ENCODE measurements around the gene RBPJ.
"Not testable (repeated sequence)": the region's sequence is repeated elsewhere in the genome, so short reads cannot be mapped to it uniquely, and the experiment has no call there.

The RBPJ gene

DNA sequence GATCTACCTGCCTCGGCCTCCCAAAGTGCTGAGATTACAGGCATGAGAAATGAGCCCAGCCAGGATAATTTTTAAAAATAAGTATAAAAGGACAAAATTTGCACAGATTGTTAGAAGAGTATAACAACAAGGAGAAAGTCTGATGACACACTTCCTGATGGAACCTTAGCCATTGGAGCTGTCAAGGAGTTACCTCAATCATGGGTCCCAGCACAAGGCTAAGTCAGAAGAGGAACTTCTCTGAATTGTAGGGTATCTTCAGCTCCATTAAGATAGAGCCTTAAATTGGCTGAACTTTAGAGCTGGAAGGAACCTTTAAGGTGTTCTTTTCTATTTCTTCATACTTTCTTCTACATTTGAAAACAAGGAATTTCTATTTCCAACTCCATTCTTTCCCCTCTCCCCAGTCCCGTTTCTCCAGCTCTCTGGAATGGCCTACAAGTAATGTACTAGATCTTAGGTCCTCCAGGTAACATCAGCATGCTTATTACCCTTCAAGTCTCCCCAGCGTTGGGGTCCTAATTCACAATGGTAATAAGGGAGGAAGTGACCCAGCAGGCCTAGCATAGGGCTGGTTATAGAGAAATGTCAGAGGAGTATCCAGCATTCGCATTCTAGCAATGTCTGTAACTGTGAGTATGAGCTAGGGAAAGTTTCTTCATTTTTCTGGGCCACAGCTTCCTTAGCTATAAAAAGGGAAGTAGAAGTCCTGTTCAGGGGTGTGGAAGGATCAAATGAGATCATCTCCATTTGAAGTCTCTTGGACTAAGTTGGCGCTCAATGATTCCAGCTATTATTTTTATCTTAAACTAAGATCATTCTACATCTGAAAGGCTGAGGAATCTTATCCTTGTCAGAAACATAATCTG lies 18.5 kb upstream of the RBPJ start:
- DNase-seq = no peak

DNA sequence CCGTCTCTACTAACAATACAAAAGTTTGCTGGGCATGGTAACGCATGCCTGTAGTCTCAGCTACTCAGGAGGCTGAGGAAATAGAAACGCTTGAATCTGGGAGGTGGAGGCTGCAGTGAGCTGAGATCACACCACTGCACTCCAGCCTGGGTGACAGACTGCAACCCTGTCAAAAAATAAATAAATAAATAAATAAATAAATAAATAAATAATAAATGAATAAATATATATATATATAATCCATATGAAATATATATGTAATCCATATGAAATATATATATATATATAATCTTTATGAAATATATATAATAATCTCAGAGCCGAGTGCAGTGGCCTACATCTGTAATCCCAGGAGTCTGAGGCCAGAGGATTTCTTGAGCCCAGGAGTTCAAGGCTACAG lies 17.8 kb upstream of the RBPJ start:
- DNase-seq = no peak

DNA sequence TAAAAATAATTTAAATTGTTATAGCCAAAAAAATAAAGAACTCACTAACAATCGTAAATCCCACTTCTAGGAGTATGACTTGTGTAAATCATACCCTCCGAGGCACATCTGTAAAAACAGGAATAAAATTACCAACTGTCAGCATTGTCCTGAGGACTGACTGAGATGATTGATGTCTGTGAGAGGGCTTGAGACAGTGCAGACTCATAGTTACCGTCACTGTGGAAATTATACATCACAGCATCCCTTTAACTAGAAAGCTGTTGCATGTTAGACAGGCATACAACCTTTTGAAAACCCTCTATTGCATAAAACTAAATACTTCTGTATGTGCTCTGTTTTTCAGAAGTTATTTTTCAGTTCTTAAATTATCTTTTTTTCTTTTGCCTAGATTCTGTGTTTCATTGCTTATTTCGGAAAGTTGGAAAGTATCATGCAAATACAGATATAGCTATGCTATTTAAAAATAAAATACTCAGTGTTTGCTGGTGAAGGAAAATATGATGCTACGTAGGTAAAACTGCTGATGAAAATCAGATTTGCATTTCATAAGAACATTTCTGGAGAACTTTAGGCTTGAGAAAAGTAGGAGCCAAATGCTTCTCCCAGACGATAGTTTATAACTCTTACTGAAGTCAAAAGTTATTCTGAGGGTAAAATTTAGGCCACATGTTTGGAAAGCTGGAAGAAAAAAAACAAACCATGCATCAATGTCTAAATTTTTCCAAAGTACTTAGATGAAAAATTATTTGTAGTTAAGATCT lies 13.6 kb upstream of the RBPJ start:
- no peak for DNase-seq

DNA sequence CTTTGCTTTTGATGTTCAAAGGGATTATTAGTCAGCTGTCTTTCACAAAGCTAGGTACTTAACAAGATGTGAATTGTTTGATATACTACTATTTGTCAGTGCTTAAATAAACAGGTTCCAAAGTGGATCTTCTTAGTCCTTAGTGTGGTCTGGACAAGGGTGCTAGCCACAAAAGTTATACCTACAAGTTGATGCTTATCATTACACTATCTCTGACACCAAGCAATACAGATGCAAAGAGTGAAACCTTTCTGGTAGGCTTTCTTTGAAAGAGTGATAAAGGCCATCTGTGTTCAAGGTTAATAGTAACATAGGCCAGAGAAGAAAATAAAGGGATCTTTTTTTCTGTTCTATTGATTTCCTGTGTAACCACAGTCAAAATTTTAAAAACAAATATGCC lies 12.2 kb upstream of the RBPJ start:
- no peak for DNase-seq

DNA sequence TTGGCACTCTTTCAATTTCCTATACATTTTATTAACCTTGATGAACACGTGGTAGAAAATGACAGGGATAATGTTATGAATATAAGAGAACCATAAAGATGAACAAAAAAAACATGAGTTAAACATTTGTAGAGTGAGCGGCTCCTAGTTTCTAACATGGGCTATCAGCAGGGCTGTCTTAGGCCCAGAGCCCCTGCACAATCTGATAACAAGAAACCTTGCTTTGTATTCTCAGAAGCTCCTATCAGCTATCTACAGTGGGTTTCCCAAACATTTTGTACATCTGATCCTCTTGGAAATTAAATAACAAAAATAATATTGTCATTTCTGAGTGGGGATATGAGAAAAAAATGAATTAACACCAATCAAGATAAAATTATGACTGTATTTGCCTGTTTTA lies 10.6 kb upstream of the RBPJ start:
- DNase-seq = no peak

DNA sequence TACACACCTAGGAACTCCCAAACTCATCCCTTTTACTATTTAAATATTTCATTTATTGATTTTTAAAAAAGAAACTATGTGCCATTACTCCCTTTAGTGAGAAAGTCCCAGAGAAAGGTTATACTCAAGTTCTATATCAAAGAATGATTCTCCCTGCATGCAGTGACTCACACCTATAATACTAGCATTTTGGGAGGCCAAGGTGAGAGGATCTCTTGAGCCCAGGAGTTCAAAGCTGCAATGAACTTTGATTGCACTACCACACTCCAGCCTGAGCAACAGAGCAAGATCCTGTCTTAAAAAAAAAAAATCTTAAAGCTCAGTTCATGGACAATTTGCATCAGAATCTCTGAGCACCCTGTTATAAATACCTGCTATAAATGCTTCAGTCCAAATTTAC lies 9.2 kb upstream of the RBPJ start:
- DNase-seq = no peak

DNA sequence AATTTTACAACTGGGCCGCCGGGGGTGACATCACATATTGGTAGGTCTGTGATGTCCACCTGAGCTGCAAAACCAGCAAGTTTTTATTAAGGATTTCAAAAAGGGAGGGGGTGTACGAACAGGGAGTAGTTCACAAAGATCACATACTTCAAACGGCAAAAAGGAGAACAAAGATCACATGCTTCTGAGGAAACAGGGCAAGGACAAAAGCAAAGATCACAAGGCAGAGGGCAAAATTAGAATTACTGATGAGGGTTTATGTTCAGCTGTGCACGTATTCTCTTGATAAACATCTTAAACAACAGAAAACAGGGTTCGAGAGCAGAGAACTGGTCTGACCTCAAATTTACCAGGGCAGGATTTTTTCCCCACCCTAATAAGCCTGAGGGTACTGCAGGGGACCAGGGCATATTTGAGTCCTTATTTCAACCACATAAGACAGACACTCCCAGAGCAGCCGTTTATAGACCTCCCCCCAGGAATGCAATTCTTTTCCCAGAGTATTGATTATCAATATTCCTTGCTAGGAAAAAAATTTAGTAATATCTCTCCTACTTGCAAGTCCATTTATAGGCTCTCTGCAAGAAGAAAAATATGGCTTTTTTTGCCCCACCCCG lies 5.4 kb upstream of the RBPJ start:
- DNase-seq = not testable (repeated sequence)

DNA sequence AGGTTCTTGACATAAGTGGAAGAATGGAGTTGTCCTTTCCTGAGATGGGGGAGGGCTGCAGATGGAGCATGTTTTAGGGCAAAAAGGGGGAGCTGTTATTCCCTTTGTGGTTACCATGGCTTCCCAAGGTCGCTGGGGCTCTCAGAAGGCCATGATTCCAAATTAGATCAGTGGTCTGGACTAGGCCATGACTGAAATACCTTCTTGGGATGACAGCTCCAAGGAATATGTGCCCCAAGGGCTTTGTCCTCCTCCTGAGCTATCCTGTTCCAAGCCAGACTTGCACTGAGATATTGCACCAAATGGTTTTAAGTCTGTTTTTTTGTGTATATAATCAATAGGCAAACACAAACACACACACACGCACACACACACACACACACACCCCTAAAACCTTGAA lies 3.0 kb upstream of the RBPJ start:
- DNase-seq = no peak

DNA sequence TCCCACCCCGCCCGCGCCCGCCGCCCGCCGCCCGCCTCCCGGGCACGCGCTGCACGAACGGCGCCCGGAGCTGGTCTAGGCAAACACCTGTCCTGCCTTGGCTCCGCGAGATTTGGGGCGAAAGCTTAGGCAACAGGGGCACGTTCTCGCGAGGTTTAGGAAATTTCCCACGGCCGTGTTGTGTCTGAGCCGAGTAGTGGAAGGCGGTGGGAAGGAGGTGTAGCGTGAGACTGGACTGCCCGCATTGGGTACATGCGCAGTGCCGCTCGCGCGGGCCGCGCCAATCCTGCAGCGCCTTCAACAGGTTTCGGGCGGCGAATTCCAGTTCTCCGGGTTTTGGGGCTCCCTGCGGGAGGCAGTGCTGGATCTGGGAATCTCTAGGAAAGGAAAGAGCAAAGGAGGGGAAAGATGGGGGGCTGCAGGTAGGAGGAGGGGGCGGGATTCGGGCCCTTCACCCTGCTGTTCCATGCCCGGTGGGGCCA lies 1.3 kb upstream of the RBPJ start:
- DNase-seq = peak; percentile 98

DNA sequence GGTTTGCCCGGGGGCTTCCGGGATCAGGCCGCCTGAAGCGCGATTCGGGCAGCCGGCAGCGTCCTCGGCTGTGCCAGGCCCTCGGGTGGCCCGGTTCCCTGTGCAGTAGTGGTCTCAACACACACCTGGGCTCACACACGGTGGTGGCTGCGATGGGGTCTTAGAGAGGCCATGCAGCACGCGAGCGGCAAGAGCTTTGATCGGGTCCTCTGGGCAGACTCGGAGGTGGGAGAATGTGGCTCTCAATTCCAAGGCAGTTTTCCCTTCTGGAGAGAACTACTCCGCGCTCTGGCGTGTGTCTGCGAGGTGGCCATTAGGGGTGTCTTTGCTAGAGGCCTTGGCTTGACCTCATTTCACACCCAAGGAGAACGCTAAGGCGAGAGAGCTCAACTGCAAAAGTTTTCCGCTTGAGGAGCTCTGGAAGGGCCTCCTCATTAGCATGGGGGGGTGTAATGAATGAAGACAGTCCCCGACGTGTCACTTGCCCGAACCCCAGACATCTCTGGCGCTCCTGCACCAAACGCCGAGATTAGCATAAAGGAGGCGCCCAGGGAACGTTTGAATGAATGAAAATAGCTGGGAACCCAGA lies 771 bp upstream of the RBPJ start:
- DNase-seq = peak; percentile 30

DNA sequence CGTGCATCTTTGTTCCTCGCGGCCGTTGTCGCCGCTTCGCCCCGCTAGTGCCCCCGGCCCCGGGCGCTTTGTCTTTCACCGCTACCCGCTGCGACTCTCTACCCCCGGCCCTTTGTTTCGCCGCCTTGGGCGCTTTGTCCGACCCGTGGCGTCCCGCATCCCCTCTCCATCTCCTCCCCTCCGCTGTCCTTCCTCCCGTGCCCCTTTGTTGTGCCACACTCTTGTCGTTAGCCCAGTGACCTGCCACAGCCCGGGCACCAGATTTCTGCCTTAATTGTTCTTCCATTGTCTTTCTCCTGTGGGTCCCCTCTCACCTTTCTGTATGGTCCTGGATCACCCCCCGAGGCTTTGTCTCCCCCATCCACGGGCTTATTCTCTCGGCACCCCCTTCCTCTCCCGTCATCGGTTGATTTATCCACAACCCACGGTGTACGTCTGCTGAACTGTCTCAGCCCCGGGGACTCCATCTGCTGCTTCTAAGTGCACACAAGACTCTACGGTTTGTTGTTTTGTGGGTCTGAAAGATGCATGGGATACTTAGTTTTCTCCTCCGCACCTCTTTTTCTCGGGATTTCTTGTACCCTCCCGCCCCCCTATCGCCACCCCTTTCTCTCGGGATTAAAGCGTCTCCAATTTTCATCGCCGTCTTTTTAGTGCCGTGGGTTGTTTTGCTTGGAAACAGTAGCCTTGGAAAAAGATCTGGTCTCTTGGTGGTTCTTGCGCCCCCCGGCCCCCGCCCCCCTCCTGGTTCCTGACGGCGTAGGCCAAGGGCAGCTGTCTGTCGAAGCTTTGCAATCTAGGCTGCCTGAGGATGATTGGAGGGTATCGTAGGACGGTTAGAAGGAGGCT lies 783 bp downstream of the RBPJ start:
- no peak for DNase-seq

DNA sequence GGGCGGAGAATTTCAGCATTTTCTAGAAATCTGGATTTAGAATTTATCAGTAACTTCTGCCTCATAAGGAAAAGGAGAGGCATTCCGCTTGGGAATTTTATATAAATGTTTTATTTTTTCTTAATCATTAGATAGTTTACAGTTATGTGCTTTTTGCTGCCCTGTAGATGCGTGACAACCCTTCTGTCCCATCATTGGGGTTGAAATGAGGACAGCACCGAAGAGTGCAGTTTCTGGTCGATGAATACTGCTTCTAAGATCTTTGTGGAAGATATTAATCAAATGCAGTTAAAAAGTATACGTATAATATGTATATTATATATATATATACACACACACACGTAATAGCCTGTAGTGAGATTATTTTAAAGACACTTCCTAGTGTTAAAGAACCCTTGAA lies 1.5 kb downstream of the RBPJ start:
- DNase-seq = no peak

DNA sequence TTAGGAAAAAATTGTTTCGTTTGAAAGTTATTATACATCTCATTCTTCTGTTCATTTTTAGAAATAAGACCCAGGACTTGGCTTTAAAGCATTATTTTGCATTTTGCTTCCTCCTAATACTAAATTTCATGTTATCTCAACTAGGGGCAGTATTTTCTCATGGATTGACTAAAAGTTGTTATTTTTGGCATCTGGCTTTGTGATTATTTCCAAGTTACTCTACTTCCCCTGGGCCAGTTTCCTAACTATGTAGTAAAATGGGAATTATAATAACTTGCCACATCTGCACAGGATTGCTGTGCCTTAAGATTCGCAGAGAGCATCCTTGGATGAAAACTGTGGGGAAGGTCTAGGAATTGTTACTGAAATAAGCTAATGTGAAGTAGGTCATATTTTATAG lies 3.0 kb downstream of the RBPJ start:
- no peak for DNase-seq

DNA sequence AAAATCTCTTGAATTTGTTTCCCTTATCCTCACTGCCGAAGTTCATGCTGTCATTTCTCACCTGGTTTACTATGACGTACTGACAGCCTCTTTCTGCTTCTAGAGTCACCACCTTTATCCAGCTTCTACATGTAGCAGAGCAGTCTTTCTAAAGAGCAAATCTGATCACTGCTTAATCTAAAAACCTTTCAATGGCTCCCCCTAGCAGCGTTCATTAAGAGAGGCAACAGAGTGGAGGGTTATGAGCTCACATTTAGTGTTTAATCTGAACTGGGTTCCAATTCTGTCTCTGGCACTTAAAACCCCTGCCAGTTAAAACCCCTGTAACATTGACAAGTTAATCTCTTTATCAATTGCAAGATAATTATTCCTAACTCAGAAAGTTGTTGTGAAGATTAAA lies 4.4 kb downstream of the RBPJ start:
- DNase-seq = peak; percentile 22

DNA sequence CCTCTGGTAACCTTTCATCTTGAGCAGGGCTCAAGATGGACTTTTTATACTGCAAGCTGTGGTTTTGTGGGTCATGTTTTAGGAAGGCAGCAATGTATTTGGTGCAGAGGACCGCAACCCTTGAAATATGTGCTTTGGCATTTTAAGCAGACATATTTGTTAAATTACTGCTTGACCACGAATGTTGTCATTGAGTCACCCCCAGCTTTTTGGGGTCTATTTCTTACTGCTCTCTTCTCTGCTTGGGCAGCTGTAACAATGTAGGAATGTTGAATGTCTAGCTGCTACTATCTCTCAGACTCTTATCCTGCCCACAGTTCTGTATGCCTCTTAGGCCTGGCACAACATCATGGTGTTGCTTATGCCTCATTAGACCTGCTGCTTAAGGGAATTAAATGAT lies 6.0 kb downstream of the RBPJ start:
- no peak for DNase-seq

DNA sequence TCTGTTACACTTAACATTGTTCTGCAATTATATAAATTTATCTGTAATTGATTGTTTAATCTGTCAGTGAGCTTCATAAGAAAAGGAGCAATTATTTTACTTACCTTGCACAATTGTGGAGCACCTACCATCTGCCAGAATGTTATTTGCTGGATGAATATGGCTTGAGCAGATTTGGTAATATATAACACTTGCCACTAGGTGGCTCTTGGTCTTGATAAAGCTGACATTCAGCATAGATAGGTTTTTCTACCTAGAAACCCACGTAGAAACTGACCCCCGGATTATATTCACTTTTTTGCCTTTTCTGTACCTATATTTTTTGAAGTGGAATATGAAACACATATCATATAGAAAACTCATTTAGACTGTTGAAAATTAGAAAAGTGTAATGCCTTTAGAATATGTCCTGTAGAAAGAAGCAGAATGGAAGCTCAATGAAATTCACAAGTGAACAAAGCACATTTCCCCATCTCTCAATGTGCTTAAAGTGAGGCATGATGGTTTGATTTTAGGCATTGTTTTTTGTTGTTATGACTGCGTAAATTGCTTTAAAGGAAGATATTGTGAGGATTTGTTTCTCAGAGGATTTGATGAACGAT lies 9.5 kb downstream of the RBPJ start:
- no peak for DNase-seq

DNA sequence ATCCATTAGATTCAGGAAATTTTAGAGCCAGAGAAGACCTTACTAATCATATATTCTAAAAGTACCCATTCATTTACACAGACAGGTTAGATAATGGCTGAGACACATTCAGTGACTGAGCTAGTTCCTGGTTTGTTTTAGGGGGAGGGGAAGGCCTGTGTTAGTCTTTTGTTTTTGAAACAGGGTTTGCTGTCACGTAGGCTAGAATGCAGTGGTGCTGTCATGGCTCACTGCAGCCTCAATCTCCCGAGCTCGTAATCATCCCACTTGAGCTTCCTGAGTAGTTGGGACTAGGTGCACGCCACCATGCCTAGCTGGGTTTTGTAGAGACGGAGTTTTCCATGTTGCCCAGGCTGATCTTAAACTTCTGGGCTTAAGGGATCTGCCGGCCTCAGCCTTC lies 10.1 kb downstream of the RBPJ start:
- DNase-seq = no peak

DNA sequence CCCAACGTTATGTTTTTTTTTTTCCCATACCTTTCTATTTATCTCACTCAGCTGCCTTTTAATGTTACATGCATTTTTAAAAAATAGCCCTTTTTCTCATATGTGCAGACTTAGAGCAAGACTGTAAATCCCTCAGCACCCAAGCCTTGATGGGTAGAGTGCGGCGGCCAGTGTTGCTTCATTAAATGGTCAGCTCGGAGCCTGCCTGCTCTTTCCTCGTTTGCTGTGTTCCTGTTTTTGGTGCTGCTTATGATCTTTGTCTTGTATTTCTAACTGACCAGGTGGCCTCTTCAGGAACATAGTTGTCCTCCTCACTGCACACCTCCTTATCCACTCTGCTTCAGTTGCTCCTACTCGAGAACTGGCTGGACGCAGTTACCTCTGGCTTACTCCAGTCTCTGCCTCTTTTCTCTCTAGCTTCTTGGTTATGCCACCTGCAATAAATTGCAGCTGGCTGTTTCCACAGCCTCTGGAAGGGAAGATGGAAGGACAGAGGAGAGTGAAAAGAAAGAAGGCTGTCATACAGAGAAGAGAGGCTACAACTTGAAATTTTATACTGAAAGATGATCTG lies 10.7 kb downstream of the RBPJ start:
- no peak for DNase-seq

DNA sequence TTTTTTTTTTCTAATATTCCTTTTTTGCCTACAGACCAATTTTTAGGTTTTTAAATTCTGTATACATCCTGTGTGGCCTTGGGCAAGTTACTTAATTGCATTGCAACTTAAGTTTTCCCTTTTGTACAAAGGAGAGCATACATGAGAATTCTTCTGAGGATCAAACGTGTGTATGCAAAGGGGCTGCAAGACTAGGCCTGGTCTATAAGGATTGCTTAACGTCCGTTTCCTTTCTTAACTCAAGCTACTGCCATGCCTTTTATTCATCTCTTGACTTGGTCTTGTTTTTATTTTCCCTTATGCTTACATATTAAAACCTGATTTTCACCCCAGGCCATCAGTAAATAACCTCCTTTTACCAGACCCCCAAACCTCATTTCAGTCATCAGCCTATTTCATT lies 13.6 kb downstream of the RBPJ start:
- no peak for DNase-seq

DNA sequence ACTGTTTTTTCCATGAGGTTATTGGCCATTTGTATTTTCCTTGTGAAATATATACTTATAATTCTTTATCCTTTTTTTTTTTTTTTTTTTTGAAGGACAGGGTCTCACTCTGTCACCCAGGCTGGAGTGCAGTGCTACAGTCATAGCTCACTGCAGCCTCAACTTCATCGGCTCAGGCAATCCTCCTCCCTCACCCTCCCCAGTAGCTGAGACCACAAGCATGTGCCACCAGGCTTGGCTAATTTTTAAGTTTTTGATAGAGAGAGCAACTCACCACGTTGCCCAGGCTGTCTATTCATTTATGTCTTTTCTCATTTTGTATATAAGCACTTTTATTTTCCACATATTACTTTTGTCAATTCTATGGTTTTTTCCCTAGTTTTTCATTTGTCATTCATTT lies 16.8 kb downstream of the RBPJ start:
- no peak for DNase-seq

DNA sequence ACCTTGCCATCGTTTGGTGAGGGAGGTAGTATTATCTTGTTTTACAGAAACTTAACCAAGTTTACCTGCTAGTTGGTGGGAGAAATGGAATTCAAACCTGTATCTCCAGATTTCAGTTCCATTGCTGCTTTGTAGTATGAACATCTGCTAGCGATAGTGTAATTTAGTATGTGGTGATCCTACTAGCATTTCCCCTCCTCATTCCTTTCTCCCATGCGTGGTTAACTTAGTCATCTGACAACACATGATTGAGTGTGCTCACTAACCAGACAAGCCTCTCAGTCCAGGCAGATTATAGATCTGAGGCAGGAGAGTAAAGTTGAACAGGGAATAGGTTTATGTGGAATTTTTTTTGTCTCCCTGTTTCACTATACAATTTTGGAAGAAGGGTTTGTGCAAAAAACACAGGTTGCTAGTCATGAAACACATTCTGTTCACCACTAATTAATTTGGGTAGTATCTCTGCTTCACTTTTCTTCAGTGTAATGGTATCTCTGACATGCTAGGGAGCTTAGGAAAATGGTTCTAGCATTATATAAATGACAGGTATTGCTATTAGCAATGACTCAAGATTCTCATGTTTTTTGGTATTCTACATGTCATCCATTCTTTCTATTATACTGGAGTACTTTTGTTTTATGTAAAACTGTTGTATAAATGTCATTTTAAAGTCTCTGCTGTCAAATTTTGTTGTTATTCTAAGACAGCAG lies 21.7 kb downstream of the RBPJ start:
- no peak for DNase-seq

Data from CD4-positive, alpha-beta T cell treated with Interleukin-15 for 1 hour (primary cell).